ENCODE results near the gene SZT2. TPM values are rescaled to one million over a fixed set of nuclear protein-coding genes. Genes with fewer than 3 reads are reported as not detected.

SZT2 gene
- total and polyA plus RNA-seq, 2 of the 13 experiments (the other 11 are each of a cell fraction or from before 2014, with no cell fraction given) = 8.0 to 8.8 TPM

DNA sequence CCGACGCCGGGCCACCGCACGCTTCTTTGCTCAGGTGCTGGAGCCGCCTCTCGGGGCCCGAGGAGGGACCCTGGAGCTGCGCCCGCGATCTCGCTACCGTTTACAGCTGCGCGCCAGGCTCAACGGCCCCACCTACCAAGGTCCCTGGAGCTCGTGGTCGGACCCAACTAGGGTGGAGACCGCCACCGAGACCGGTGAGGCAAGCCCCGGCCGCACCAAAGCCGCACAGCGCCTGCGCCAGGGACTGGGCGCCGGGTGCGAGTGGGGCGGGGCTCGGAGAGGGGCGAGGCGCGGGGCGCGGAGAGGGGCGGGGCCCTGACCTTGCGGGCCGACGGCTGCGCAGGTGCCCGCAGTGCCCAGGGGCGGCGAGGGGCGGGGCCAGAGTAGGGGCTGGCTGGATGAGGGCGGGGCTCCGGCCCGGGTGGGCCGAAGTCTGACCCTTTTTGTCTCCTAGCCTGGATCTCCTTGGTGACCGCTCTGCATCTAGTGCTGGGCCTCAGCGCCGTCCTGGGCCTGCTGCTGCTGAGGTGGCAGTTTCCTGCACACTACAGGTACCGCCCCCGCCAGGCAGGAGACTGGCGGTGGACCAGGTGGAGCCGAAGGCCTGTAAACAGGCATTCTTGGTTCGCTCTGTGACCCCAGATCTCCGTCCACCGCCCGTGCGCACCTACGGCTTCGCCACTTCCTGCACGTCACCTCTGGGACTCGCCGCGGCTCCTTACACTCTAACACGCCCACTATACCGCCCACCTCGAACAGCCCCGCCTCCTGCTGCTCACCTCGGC lies 40.7 kb upstream of the SZT2 start (continued):
- TF ChIP-seq, protein P1, sequence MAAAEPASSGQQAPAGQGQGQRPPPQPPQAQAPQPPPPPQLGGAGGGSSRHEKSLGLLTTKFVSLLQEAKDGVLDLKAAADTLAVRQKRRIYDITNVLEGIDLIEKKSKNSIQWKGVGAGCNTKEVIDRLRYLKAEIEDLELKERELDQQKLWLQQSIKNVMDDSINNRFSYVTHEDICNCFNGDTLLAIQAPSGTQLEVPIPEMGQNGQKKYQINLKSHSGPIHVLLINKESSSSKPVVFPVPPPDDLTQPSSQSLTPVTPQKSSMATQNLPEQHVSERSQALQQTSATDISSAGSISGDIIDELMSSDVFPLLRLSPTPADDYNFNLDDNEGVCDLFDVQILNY (CRISPR knock-in tag; conservative IDR thresholded peaks at IDR 0.05) = peak; percentile 11; the same call in 1 of the 2 replicates
- TF ChIP-seq KAT7 (CRISPR knock-in tag; IDR thresholded peaks at IDR 0.05; ENCODE audit: borderline replicate concordance) = peak; percentile 39; the same call in 1 of the 2 replicates
- TF ChIP-seq PTBP1 (IDR thresholded peaks at IDR 0.05; ENCODE audit: low read depth, low read length, poor library complexity, severe bottlenecking) = no peak
- peak; percentile 42; the same call in 1 of the 2 replicates for TF ChIP-seq ZNF839 (CRISPR knock-in tag; IDR thresholded peaks at IDR 0.05; ENCODE audit: borderline replicate concordance)
- TF ChIP-seq, protein P2, sequence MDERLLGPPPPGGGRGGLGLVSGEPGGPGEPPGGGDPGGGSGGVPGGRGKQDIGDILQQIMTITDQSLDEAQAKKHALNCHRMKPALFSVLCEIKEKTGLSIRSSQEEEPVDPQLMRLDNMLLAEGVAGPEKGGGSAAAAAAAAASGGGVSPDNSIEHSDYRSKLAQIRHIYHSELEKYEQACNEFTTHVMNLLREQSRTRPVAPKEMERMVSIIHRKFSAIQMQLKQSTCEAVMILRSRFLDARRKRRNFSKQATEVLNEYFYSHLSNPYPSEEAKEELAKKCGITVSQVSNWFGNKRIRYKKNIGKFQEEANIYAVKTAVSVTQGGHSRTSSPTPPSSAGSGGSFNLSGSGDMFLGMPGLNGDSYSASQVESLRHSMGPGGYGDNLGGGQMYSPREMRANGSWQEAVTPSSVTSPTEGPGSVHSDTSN (CRISPR knock-in tag; IDR thresholded peaks at IDR 0.05) = no peak
- TF ChIP-seq RBFOX2 (IDR thresholded peaks at IDR 0.05; ENCODE audit: low read depth, low read length) = peak; percentile 91
- TF ChIP-seq, protein P3, sequence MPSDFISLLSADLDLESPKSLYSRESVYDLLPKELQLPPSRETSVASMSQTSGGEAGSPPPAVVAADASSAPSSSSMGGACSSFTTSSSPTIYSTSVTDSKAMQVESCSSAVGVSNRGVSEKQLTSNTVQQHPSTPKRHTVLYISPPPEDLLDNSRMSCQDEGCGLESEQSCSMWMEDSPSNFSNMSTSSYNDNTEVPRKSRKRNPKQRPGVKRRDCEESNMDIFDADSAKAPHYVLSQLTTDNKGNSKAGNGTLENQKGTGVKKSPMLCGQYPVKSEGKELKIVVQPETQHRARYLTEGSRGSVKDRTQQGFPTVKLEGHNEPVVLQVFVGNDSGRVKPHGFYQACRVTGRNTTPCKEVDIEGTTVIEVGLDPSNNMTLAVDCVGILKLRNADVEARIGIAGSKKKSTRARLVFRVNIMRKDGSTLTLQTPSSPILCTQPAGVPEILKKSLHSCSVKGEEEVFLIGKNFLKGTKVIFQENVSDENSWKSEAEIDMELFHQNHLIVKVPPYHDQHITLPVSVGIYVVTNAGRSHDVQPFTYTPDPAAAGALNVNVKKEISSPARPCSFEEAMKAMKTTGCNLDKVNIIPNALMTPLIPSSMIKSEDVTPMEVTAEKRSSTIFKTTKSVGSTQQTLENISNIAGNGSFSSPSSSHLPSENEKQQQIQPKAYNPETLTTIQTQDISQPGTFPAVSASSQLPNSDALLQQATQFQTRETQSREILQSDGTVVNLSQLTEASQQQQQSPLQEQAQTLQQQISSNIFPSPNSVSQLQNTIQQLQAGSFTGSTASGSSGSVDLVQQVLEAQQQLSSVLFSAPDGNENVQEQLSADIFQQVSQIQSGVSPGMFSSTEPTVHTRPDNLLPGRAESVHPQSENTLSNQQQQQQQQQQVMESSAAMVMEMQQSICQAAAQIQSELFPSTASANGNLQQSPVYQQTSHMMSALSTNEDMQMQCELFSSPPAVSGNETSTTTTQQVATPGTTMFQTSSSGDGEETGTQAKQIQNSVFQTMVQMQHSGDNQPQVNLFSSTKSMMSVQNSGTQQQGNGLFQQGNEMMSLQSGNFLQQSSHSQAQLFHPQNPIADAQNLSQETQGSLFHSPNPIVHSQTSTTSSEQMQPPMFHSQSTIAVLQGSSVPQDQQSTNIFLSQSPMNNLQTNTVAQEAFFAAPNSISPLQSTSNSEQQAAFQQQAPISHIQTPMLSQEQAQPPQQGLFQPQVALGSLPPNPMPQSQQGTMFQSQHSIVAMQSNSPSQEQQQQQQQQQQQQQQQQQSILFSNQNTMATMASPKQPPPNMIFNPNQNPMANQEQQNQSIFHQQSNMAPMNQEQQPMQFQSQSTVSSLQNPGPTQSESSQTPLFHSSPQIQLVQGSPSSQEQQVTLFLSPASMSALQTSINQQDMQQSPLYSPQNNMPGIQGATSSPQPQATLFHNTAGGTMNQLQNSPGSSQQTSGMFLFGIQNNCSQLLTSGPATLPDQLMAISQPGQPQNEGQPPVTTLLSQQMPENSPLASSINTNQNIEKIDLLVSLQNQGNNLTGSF (CRISPR knock-in tag; IDR thresholded peaks at IDR 0.05) = peak; percentile 47; the same call in 1 of the 2 replicates
- TF ChIP-seq TOPORS (CRISPR knock-in tag; IDR thresholded peaks at IDR 0.05) = no peak
- TF ChIP-seq, protein P4, sequence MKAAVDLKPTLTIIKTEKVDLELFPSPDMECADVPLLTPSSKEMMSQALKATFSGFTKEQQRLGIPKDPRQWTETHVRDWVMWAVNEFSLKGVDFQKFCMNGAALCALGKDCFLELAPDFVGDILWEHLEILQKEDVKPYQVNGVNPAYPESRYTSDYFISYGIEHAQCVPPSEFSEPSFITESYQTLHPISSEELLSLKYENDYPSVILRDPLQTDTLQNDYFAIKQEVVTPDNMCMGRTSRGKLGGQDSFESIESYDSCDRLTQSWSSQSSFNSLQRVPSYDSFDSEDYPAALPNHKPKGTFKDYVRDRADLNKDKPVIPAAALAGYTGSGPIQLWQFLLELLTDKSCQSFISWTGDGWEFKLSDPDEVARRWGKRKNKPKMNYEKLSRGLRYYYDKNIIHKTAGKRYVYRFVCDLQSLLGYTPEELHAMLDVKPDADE (CRISPR knock-in tag; IDR thresholded peaks at IDR 0.05) = peak; percentile 83; the same call in 1 of the 2 replicates
- TF ChIP-seq FOXK1 (CRISPR knock-in tag; IDR thresholded peaks at IDR 0.05; ENCODE audit: borderline replicate concordance, low read depth) = peak; percentile 24; the same call in 1 of the 2 replicates
- TF ChIP-seq SIN3B (IDR thresholded peaks at IDR 0.05; ENCODE audit: low read length) = peak; percentile 20; the same call in 1 of the 2 replicates
- TF ChIP-seq ZNF737 (CRISPR knock-in tag; IDR thresholded peaks at IDR 0.05; ENCODE audit: borderline replicate concordance) = no peak
- TF ChIP-seq, protein P5, sequence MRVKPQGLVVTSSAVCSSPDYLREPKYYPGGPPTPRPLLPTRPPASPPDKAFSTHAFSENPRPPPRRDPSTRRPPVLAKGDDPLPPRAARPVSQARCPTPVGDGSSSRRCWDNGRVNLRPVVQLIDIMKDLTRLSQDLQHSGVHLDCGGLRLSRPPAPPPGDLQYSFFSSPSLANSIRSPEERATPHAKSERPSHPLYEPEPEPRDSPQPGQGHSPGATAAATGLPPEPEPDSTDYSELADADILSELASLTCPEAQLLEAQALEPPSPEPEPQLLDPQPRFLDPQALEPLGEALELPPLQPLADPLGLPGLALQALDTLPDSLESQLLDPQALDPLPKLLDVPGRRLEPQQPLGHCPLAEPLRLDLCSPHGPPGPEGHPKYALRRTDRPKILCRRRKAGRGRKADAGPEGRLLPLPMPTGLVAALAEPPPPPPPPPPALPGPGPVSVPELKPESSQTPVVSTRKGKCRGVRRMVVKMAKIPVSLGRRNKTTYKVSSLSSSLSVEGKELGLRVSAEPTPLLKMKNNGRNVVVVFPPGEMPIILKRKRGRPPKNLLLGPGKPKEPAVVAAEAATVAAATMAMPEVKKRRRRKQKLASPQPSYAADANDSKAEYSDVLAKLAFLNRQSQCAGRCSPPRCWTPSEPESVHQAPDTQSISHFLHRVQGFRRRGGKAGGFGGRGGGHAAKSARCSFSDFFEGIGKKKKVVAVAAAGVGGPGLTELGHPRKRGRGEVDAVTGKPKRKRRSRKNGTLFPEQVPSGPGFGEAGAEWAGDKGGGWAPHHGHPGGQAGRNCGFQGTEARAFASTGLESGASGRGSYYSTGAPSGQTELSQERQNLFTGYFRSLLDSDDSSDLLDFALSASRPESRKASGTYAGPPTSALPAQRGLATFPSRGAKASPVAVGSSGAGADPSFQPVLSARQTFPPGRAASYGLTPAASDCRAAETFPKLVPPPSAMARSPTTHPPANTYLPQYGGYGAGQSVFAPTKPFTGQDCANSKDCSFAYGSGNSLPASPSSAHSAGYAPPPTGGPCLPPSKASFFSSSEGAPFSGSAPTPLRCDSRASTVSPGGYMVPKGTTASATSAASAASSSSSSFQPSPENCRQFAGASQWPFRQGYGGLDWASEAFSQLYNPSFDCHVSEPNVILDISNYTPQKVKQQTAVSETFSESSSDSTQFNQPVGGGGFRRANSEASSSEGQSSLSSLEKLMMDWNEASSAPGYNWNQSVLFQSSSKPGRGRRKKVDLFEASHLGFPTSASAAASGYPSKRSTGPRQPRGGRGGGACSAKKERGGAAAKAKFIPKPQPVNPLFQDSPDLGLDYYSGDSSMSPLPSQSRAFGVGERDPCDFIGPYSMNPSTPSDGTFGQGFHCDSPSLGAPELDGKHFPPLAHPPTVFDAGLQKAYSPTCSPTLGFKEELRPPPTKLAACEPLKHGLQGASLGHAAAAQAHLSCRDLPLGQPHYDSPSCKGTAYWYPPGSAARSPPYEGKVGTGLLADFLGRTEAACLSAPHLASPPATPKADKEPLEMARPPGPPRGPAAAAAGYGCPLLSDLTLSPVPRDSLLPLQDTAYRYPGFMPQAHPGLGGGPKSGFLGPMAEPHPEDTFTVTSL (CRISPR knock-in tag; IDR thresholded peaks at IDR 0.05; ENCODE audit: borderline replicate concordance) = peak; percentile 5; the same call in 1 of the 2 replicates
